ENCODE results near the gene DCTPP1. TPM values are rescaled to one million over a fixed set of nuclear protein-coding genes. Genes with fewer than 3 reads are reported as not detected.

The DCTPP1 gene
- total and polyA plus RNA-seq, 2 of the 13 experiments (the other 11 are each of a cell fraction or from before 2014, with no cell fraction given), result 54.8 to 74.4 TPM

- TF ChIP-seq ZNF503 (CRISPR knock-in tag; IDR thresholded peaks at IDR 0.05) (0 out of 2 replicates have a peak, but pooled peaks have one; percentile 4), FOSL2 (CRISPR knock-in tag; IDR thresholded peaks at IDR 0.05) (no peak), HMGA1 (CRISPR knock-in tag; conservative IDR thresholded peaks at IDR 0.05) (no peak), ZNF484 (CRISPR knock-in tag; IDR thresholded peaks at IDR 0.05; ENCODE audit: borderline replicate concordance, low read depth) (no peak), ZNF782 (CRISPR knock-in tag; IDR thresholded peaks at IDR 0.05; ENCODE audit: borderline replicate concordance) (no peak), ZMAT5 (CRISPR knock-in tag; IDR thresholded peaks at IDR 0.05; ENCODE audit: borderline replicate concordance, low read depth) (no peak), ZNF589 (CRISPR knock-in tag; conservative IDR thresholded peaks at IDR 0.05) (0 out of 2 replicates have a peak, but pooled peaks have one; percentile 21), MEF2D (CRISPR knock-in tag; IDR thresholded peaks at IDR 0.05) (no peak), ZNF572 (CRISPR knock-in tag; IDR thresholded peaks at IDR 0.05) (peak; percentile 82; the same call in 1 of the 2 replicates), RFXAP (CRISPR knock-in tag; IDR thresholded peaks at IDR 0.05; ENCODE audit: borderline replicate concordance) (no peak), ASH2L (IDR thresholded peaks at IDR 0.05; ENCODE audit: insufficient read length, low read depth, low read length) (no peak), SNAI1 (CRISPR knock-in tag; IDR thresholded peaks at IDR 0.05; ENCODE audit: borderline replicate concordance) (no peak), MED8 (CRISPR knock-in tag; IDR thresholded peaks at IDR 0.05; ENCODE audit: insufficient replicate concordance) (peak; percentile 22), CAMTA2 (CRISPR knock-in tag; IDR thresholded peaks at IDR 0.05; ENCODE audit: borderline replicate concordance) (0 out of 2 replicates have a peak, but pooled peaks have one; percentile 28), ZNF629 (CRISPR knock-in tag; conservative IDR thresholded peaks at IDR 0.05) (peak; percentile 81), FIP1L1 (IDR thresholded peaks at IDR 0.05; ENCODE audit: borderline replicate concordance, insufficient read depth, low read depth, low read length) (no peak), NBN (conservative IDR thresholded peaks at IDR 0.05) (no peak), ZBTB33 (CRISPR knock-in tag; IDR thresholded peaks at IDR 0.05) (peak; percentile 79; the same call in 1 of the 2 replicates), MTF2 (CRISPR knock-in tag; IDR thresholded peaks at IDR 0.05; ENCODE audit: borderline replicate concordance) (no peak), BHLHE40 (IDR thresholded peaks at IDR 0.05; ENCODE audit: low read length) (no peak)
Observed at GRCh38 chr16:30406795-30407101, 23.1 kb downstream of the DCTPP1 start (continued).

Data from HepG2 (cell line).